HG02885 (cell line): Measurements from ENCODE around the gene BRMS1.
A peak's percentile ranks its signal among the peaks of the same experiment; 100 is the strongest.

Experiments used
- ATAC-seq: cut with Tn5 transposase; IDR thresholded peaks from one replicate; pipeline ENCODE4 v1.9.1; 2021; ENCODE audit warnings: mild to moderate bottlenecking; ENCODE audit not compliant: unreplicated experiment, poor library complexity

The BRMS1 gene

GRCh38 chr11:66338276-66339161, 6.4 kb downstream of the BRMS1 start:
- no peak for ATAC-seq

- ATAC-seq: peak; percentile 6
Observed at GRCh38 chr11:66337103-66337899, 7.6 kb downstream of the BRMS1 start.

GRCh38 chr11:66336234-66337102, 8.4 kb downstream of the BRMS1 start, which contains the start of gene RIN1:
TSS of gene RIN1 (minus strand) at chr11:66336434. CDS start at chr11:66336402, 32 bp downstream.
- ATAC-seq: peak; percentile 71

- no peak for ATAC-seq
Observed at GRCh38 chr11:66335531-66336233, 9.2 kb downstream of the BRMS1 start.

GRCh38 chr11:66334605-66335442, 10.1 kb downstream of the BRMS1 start:
- ATAC-seq: no peak

GRCh38 chr11:66333896-66334604, 10.9 kb downstream of the BRMS1 start:
- ATAC-seq: no peak

- no peak for ATAC-seq
Observed at GRCh38 chr11:66333220-66333877, 11.6 kb downstream of the BRMS1 start.

- no peak for ATAC-seq
Observed at GRCh38 chr11:66332371-66333219, 12.3 kb downstream of the BRMS1 start.

- ATAC-seq: no peak
Observed at GRCh38 chr11:66331542-66332370, 13.1 kb downstream of the BRMS1 start.

GRCh38 chr11:66330931-66331330, 14.0 kb downstream of the BRMS1 start:
- ATAC-seq: no peak

GRCh38 chr11:66329165-66329673, 15.7 kb downstream of the BRMS1 start:
- no peak for ATAC-seq

GRCh38 chr11:66328302-66329144, 16.4 kb downstream of the BRMS1 start:
- ATAC-seq: peak; percentile 59

GRCh38 chr11:66328031-66328301, 16.9 kb downstream of the BRMS1 start:
- no peak for ATAC-seq

GRCh38 chr11:66327171-66328030, 17.5 kb downstream of the BRMS1 start:
- ATAC-seq: no peak
